Right renal pelvis (tissue), 4 donors: ENCODE results near the gene SLC26A2. TPM values are rescaled to one million over a fixed set of nuclear protein-coding genes. Genes with fewer than 3 reads are reported as not detected.
"Not testable (repeated sequence)": the region's sequence is repeated elsewhere in the genome, so short reads cannot be mapped to it uniquely, and the experiment has no call there.

ENCODE experiments used
- DNase-seq, 4 donors: peaks; one replicate each; pipeline ENCODE4 v3.0.0-alpha.2; 2013; ENCODE audit warnings: low read depth in 4 of 4, low spot score in 3 of 4, missing footprints in 1 of 4
- polyA plus RNA-seq, 4 donors: library from polyadenylated mRNA; unstranded; fragments of 120-200 nt; gene quantifications; one replicate each; pipeline ENCODE4 v1.2.1, GENCODE V29; 2013; ENCODE audit not compliant: insufficient read length in 4 of 4

SLC26A2 gene
- polyA plus RNA-seq, 4 donors: 17.1 to 21.2 (median 20.6) TPM

DNA sequence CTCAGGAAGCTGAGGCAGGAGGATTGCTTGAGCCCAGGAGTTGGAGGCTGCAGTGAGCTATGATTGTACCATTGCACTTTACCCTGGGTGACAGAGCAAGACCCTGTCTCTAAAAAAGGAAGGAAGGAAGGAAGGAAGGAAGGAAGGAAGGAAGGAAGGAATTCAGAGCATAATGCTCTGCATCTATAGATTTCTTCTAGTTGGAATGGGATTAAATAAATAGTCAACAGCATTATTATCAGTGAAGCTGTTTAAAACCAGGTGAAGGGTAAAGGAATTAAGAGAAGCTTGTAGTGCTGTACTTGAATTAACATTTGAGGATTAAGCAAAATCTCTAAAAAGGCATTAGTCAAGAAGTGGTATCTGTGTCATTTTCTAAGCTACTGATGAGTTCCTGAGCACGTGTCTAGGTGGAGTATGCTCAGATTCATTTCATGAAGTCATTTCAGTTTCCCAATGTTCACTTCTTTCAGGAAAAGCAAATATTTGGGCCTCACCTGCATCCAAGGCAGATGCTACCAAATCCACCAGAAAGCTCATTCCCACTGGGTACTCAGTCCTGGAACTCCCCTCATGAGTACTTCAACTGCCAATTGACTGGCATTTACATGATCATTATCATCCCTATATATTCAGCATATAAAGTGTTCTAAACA lies 24.4 kb upstream of the SLC26A2 start:
- no peak for DNase-seq

DNA sequence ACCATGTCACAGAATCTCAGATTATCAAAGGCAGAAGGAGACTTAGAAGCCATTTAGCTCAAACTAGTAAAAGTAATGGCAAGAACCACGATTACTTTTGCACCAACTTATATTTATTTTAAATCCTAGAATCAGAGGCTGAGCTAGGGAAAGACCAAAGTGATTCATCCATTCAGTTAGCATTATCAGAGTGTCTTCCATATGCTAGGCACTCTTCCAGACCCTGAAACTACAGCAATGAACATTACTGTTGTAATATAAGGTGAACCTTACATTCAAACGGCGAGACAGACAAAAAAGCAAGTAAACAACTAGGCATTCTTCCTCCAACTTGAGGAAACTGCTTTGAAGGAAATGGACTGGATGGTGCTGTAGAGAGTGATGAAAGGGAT lies 23.9 kb upstream of the SLC26A2 start:
- DNase-seq: no peak

DNA sequence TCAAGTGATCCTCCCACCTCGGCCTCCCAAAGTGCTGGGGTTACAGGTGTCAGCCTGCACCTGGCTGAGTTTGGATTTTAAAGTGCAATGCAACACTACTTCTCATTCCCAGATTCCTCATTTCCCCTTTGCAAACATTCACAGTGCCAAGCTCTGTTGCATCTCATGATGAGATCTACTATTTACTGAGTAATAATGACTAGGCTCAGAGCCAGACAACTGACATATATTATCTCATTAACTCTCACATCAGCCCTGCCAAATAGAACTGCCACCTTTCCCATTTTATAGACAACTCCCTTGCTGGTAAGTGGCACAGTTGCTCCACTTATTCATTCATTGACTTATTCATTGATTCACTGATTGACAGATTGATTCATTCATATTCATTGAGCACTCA lies 22.9 kb upstream of the SLC26A2 start:
- no peak for DNase-seq

DNA sequence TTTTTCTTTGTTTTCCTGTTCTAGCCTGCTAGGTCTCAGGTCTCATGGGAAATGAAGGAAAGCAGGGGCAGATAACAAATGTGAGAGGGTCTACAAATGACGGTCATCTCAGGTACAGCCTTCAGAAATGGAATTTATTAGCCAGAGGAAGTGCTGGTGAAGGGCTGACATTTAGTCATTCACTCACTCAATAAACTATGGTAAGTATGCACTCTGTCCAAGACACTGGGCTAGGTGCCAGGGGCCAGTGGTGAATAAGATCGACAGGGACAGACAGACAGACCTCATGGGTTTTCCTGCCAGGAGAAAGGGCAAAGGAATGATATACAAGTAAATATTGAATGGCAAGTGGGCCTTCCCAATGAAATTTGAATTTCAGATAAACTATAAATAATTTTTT lies 22.3 kb upstream of the SLC26A2 start:
- no peak for DNase-seq

DNA sequence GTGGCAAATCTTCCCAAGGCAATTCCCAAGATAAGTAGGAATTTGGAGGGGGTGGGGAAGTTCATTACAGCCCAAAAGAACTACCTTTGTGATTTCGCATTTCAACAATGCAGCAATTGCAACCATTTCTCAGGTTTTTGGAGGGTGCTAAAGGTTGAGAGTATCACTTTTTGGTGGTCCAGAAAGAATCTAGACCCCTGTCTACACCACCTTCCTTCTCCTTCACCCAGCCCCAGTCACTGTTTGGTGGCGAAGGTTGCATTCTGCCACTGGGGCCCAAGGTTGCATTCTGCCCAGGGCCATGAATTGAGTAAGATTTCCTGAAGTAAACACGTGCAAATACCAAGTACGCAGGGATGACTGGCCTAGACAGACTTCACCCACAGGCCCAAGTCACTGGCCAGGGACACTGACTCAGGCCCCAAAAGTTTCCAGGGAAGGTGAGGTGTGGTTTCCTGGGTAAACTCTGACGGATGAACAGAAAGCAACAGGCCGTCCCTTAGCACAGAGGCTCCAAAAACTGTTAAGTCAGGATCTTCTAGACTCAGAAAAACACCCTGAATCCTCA lies 21.7 kb upstream of the SLC26A2 start:
- DNase-seq: no peak

DNA sequence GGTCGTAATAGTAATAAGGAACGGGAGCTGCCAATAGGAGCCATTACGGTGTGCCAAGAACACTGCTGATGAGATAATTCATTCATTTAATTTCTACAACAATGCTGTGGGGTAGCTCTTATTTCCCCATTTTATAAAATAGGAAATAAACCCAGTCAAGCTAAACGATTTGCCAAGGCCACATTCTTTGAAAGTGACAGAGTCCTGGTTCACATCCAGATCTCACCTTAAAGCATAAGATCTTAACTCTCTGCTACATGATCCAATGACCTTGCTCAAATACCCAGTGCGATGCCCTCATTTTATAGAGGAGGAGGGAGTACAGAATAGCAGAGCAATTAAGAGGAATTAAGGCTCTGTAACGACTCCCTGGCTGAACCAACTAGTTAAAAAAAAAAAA lies 21.0 kb upstream of the SLC26A2 start:
- no peak for DNase-seq

DNA sequence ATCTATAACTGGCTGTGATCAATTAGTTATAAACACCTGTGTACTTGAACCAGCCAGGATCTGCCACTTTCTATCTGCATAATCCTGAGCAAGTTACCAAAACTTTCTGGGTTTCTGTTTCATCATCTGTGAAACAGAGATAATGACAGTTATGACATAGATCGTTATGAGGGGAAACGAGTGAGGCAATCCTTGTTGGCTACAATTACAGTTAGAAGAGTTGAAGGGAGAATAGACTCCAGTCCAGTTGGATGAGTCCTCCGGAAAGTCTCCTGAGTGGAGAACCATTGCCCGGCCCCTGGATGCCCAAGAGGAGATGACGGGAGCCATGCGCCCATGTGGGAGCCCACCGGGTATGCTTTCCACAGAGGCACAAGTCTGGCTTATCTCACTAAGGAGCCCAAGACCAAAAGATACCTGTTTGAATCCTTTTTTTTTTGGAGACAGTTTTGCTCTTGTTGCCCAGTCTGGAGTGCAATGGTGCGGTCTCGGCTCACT lies 20.4 kb upstream of the SLC26A2 start:
- no peak for DNase-seq

DNA sequence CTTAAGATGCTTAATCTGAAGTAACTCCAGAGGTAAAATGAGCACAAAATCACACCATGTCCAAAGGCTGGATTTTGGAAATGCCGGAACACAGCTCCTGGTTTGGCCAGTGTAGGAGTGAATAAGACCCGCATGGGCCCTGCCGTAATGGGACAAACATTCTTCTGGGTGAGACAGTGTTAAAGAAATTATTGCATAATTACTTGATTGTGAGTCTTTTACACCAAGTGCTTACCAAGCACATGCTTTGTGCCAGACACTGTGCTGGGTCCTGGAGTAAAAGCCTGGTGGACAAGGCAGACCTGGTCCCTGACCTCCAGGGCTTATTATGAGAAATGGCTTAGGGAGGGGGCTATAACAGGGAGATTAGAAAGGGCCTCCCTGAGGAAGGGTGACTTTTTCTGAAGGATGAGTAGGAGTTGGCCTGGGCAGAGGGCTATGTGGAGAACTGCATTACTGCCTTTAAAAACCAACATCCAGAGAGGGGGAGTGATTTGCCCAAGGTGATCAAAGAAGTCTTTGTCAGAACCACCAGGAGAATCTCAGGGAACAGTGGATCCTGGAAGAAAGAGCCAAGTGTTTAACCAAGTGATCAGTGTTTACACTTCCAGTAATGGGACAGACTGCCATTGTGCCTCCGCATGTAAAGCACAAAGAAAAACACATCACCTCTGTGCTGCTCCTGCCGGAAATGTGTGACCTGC lies 19.5 kb upstream of the SLC26A2 start:
- DNase-seq: no peak

DNA sequence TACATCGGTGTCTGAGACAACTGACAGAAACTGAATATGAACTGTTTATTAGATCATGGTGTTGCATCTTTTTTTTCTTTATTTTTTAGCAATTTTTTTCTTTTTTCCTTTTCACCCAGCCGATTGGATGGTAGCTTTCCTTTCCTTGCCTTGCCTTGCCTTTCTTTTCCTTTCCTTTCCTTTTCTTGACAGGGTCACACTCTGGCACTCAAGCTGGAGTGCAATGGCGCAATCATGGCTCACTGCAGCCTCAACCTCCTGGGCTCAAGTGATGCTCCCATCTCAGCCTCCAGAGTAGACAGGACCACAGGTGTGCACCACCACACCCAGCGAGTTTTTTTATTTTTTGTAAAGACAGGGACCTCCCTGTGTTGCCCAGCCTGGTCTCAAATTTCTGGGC lies 18.8 kb upstream of the SLC26A2 start:
- no peak for DNase-seq

DNA sequence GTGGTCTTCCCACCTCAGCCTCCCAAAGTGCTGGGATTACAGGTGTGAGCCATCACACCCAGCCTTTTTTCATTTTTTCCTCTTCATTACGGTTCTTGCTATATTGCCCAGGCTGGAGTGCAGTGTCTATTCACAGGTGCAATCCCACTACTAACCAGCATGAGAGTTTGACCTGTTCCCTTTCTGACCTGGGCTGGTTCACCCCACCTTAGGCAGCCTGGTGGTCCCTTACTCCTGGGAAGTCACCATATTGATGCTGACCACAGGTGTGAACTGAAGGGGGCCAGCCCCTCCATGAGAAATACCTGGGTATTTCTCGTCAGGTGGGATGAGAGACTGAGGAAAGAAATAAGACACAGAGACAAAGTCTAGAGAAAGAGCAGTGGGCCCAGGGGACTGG lies 18.4 kb upstream of the SLC26A2 start:
- no peak for DNase-seq

DNA sequence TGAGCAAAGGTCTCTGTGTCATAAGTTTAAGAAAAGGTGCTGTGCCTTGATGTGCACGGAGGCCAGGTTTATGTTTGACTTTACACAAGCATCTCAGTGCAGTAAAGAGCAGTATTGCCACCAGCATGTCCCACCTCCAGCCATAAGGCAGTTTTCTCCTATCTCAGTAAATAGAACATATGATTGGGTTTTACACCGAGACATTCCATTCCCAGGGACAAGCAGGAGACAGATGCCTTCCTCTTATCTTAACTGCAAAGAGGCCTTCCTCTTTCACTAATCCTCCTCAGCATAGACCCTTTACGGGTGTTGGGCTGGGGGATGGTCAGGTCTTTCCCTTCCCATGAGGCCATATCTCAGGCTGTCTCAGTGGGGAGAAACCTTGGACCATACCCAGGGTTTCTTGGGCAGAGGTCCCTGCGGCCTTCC lies 17.8 kb upstream of the SLC26A2 start:
- DNase-seq: not testable (repeated sequence)

DNA sequence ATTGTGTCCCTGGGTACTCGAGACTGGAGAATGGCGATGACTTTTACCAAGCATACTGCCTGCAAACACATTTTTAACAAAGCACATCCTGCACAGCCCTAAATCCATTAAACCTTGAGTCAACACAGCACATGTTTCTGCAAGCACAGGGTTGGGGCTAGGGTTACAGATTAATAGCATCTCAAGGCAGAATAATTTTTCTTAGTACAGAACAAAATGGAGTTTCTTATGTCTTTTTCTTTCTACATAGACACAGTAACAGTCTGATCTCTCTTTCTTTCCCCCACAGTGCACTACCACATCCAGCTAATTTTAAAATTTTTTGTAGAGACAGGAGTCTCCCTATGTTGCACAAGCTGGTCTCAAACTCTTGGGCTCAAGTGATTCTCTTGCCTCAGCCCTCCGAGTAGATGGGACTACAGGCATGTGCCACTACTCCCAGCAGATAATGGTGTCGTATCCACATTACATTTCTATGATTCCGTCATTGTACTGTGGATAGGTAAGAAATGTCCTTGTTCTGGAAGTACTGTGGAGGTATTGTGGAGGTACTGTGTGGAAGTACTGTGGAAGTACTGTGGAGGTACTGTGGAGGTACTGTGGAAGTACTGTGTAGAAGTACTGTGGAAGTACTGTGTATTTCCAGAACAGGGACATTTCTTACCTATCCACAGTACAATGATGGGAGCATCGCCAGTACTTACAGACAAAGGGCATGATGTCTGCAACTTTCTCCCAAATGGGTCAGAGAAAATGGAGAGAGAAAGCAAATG lies 17.2 kb upstream of the SLC26A2 start:
- not testable (repeated sequence) for DNase-seq

DNA sequence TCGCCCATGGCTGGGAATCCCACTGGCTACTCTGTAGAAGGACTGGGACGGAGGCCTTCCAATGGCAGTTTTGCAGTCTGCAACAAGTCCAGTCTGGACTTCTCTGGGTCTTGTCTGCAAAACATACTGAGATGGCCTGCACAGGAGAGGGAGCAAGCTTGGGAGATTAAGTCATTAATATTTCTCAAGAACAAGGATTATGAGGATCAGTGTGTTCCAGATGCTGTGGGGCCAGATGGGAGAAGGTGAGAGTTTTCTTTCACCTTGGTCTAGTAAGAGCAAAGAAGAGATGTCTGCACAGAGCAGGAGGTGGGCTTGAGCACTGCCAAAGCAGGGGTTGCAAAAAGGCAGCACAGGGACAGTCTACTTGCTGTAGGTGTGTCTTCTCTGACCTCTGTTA lies 15.9 kb upstream of the SLC26A2 start, which contains the start of gene PDE6A:
TSS of gene PDE6A (minus strand) at position 128 of the 400 bp plus-strand sequence. CDS start at position 8, 120 bp downstream.
- no peak for DNase-seq

DNA sequence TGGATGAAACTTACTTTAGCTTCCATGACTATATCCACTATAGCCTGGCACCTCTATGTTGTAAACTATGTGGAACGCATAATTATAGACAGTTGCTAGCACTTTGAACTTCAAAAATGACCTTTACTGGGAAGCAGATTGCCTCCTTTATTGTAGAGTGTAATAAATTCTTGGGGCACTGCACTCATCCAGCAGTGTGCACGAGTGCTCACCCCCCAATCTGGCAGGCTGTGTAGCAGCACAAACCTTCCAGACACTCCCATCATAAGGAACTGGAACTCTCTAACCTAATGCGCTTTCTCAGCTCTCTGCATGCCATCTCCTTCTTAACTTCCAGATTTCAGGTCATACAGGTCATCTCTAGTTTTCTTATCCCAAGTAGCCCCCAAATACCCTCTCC lies 14.4 kb upstream of the SLC26A2 start:
- DNase-seq: no peak

DNA sequence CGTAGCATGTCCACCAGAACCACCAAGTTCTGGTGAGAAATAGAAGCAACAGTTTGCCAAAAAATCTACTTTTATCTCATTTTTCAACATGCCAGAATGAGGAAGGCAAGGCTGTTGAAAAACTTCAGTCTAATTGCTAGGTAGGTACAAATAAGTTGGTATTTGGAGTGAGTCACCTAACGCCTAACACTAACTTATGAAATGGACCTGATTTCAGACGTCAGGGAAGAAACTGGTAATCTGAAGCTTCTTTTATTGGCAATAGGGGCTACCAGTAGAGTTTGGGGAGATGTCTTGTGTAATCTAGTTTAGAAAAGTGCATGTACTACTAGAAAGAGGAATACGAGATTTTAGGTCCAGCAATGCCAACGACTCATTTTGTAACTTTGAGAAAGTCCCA lies 11.6 kb upstream of the SLC26A2 start:
- no peak for DNase-seq

DNA sequence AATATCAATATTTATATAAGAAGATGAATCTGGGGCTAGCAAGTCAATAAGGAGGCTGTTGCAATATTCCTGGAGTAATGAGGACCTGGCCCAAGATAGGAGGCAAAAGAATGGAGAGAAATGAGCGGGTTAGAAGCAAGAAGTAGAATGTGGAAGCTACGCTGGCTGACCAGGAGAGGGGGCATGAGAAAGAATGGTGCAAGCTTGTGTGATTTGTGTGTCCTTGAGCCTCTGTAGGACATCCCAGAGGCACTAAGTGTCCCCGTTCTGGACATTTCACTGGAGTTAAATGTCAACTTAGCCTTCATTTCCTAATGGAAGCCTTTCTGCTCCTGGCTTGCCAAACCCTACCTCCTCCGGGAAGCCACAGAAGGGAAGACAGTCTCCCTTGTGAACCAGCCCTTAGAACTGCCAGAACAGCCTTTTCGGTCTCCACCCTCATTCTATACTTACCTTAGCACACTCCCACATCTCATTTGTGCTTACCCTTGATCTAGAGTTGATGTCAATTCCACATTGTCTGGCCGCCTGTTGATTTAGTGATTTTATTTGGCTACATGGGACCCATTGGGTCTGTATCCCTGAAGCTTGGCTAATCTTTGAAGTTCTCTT lies 9.3 kb upstream of the SLC26A2 start:
- no peak for DNase-seq

DNA sequence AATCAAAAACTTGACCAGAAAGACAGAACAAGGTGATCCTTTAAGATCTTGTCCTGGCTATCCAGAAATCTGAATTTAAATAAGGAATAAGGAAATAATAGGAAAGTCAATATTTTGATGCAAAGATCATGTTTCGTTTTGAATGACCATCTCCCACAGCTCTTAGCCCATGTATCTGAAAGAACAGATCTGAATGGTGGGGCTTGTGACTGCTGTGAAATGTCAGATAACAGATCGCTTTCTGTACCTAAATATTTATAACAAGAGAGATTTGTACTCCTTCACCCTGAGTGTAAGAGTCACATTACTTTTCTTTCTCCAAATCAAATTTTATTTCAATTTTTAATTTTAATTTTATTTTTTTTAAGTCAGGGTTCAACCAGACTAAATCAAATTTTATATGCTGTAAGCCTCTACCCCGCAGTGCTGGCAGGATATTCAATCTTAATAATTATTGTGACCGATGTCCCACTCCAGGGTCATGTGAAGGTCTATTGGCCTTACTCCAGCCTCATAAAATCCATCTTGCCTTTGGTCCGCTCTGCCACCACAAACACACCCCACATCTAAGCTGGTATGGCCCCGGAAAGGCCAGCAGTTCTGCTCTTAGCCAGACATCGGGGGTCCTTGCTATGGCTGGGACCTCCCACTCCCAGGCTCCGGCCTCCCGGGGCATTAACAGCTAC lies 7.0 kb upstream of the SLC26A2 start:
- DNase-seq: no peak

DNA sequence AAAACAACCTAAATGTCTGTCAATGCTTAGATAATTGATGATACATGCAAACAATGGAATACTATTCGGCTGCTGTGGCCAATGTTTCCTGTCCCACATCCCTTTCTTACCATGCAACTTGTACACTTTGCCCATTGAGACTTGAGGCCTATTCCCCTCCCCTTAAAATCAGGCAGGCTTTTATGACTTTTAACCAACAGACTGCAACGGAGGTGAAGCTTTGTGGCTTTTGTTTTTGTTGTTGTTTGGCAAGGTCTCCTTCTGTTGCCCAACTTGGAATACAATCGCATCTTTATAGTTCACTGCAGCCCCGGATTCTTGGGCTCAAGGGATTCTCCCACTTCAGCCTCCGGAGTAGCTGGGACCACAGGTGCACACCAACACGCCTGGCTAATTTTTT lies 5.8 kb upstream of the SLC26A2 start:
- no peak for DNase-seq

DNA sequence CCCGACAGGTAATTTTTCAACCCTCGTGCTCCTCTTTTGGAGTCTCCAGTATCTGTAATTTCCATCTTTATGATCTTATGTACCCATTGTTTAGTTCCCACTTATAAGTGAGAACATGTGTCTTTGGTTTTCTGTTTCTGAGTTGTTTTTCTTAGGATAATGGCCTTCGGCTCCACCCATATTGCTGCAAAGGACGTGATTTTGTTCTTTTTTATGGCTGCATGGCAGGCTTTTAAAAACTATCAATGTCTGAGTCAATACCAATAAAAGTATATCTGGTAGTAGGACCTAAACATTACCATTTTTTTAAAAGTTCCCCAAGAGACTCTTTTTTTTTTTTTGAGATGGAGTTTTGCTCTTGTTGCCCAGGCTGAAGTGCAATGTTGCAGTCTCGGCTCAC lies 3.9 kb upstream of the SLC26A2 start:
- DNase-seq: no peak

DNA sequence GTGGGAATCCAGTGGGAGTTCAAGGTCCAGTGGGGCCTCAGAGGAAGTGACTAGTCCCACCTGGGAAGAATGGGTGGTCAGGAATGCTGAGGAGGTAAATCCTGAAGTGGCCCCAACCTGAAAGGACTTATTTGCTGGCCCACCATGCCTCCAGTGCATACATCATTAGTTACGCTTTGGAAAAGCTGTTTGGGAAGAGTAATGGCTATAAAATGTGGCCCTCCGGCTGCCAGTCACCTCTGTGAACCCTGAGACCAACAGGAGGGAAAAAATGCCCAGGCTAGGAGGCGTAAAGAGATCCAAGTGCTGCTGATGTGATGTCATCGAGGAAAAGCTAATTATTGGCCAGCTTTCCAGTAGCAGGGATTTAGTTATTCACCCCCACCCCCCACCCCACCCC lies 2.7 kb upstream of the SLC26A2 start:
- DNase-seq: no peak
